NCI-H146 (cell line): ENCODE measurements around the gene SPATA13.

Experiments
- DNase-seq: peaks from one replicate; lab custom pipeline; 2025; lab: John Stamatoyannopoulos, UW

The SPATA13 gene

DNA sequence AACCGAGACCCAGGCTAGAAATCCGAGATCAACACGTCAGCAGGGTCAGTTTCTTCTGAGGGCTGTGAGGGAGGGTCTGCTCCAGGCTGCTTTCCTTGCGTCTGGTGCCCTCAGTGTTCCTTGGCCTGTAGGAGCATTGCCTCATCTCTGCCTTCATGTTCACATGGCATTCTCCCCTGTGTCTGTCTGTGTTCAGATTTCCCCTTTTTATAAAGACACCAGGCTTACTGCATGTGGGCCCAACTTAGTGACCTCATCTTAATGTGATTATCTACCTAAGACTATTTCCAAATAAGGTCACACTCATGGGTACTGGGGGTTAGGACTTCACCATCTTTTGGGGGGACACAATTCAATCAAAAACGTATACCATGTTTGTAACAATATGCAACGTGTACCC lies 91.6 kb downstream of the SPATA13 start:
- no peak for DNase-seq

DNA sequence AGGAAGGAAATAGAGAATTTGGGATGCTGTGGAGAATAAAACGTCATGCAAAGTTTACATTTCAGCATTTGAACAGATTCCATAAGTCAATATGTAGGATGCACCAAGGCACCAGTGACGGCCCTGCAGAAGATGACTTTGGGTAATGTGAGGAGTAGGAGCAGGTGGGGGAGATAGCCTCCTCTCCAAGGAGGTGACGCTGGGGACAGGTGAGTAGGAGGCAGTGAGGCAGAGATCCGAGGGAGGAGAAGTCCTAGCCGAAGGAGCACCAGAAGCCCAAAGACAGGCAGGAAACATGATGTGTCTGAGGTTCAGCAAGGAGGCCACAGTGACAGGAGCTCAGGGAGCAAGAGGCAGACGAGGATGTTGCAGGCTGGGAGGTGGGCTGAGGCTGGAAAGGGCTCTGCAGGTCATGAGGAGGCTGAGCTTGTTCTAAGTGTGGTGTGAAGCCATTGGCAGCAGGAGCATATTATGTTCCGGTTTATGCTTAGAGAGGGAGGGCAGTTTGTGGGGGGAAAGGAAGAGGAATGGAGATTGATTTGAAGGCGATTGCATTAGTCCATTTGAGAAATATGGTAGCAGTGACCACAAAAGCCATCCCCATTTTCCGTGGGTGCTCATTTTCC lies 93.1 kb downstream of the SPATA13 start:
- DNase-seq, result no peak

DNA sequence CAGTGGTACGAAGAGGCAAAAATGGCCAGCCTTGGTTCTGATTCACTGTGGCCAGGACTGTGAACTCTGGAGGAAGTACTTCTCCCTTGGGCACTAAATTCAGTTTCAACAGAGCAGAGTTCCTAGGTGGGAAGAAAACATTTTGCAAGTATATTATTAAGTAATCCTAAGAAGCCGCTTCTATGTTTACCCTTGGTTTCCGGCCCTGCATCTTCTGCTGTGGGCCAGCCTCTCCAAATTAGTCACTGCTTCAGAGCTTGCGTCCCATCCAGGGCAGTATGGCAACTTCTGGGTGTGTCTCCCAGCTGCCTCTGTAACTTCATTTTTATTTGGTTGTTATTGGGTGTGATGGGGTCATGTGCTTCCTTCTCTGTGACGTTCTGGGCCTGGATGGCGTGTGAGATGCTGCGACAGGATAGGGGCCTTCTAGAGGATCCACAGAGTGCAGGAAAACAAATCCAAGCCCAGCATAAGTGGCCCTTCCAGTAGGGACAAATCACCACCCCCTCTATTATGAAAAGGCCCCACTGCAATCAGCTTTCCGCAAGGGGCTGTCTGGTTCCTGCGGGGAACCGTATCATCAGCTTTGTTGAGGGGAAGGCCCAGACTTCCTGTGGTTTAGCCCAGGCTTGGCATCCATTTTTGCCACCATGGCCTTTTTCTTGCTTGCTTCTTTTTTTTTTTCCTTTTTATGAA lies 93.8 kb downstream of the SPATA13 start:
- no peak for DNase-seq

DNA sequence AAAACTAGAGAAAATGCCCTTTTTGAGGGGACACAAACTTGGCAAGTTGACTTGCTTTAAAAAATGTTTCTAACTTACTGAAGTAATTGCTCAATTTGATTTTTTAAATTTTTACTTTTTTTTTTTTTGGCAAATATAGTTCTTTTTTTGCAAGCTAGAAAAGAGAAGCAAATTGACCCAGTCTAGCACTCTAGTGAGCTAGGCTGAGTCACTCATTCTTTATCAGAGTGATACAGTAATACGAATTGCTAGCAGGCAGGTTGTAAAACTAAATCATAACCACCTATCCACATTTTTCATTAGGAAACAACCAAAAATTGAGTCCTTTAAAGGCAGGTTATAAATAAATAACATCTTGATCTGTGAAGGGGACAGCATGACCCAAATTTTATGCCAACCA lies 97.0 kb downstream of the SPATA13 start:
- no peak for DNase-seq

DNA sequence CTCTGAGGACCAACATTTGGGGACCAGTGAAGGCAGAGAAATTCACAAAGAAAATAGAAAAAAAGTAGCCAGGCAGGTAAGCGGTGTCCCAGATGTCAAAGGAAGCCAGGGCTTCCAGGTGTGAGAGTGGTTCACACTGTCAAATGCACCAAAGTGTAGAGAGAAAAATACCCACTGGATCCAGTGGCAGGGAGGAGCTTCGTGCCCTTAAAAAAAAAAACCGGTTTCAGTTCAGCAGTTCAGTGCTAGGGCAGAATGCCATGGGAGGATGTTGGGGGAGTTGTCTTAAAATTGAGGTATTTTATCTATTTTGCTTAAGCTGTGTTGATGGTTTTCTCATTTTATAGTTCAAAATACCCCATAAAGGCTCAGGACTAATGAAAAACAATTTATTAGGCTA lies 101.0 kb downstream of the SPATA13 start:
- DNase-seq, result no peak

DNA sequence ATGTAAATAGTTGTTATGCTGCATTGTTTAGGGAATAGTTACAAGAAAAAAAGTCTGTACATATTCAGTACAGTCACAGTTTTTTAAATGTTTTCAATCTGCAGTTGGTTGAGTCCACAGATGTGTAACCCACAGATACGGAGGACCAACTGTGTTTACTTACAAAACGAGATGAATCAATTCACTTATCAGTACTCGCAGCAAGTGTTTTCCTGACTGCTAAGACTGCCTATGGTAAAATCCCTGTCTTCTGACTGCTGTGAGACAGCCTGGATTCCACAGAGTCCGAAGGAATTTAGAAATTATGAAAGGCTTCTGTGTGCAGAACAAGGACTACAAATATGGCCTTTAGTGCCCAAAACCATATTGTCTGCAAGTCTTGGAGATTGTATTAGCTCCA lies 103.1 kb downstream of the SPATA13 start:
- no peak for DNase-seq

DNA sequence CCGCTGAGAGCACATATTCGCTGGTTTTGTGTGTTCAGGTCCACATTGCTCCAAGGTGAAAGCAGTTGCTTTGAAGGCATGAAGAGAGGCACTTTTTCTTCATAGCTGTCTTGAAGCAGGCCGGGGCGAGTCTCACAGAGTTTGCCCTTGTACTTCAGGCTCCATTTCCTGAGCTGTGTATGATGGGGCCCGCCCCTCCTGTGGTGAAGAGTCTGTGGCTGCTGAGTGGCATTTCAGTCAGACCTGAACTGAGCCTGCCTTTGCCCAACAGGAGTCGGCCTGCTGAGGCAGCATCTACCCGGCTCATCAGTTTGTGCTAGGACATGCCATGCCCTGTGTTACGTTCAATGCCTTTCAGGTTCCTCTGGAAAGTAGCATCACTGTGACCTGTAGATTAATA lies 104.5 kb downstream of the SPATA13 start:
- DNase-seq, result no peak

DNA sequence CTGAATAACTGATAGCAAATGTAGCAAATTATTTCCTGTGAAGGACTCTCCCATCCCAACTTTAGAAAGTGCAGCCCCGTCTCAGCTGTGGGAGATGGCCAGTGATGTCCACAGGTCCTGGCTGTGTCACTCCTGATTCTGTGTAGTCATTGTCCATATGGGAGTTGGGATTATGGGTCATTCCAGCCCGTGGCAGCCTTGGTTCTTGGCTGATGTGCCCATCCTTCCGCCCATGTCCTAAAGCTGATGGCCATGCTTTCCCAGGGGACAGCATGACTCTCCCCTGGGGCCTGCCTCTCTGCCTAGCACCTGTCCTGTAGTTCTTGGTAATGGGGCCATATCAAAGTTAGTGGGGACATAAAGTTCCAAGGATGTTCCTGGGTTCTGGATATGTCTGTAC lies 104.9 kb downstream of the SPATA13 start:
- DNase-seq, result no peak

DNA sequence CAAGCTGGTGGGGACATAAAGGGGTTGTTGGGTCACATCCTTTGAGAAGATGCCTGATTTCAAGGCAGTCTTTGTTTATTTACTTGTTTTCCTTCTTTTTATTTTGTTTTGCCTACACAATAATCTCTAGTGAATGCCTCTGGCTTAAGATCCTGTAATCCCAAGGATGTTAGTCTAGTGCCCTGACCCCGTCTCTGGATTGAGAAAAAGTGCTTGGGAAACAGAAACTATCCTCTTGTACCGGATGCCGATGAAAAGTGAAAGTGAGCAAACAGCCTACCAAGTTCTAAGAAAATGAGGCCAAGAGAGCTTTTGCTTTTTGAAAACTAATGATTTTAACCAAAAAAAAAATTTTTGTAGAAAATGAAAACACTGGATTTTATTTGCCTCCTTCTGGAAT lies 106.8 kb downstream of the SPATA13 start:
- DNase-seq, result no peak

DNA sequence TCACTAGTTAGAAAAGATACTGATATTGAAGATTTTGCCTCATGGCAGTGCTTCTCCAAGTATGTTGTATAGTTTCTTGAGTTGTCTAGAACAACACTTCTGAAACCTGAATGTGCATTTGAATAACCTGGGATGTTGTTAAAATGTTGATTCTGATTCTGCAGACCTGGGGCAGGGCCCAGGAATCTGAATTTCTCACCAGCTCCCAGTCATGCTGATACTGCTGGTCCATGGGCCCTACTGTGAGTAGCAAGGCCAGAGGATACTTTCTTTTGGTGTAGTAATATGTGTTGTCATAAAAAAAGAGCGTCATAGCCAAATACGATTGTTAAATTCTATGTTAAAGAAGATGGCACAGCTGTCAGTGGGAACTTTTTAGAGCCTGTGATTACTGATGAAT lies 107.3 kb downstream of the SPATA13 start:
- DNase-seq, result no peak

DNA sequence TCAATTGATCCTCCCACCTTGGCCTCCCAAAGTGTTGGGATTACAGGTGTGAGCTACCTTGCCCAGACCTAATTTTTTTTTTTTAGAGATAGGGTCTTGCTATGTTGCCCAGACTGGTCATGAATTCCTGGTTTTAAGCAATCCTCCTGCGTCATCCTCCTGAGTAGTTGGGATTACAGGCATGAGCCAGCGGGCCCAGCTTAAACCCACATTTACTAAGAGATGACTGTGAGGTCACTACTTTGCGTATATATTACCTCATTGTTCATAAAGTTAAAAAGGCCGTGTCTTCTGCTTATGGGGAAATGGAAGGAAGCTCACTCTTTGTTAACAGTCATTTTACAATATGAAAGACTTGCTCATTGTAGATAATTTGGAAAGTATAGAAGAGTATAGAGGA lies 109.3 kb downstream of the SPATA13 start:
- DNase-seq, result no peak

DNA sequence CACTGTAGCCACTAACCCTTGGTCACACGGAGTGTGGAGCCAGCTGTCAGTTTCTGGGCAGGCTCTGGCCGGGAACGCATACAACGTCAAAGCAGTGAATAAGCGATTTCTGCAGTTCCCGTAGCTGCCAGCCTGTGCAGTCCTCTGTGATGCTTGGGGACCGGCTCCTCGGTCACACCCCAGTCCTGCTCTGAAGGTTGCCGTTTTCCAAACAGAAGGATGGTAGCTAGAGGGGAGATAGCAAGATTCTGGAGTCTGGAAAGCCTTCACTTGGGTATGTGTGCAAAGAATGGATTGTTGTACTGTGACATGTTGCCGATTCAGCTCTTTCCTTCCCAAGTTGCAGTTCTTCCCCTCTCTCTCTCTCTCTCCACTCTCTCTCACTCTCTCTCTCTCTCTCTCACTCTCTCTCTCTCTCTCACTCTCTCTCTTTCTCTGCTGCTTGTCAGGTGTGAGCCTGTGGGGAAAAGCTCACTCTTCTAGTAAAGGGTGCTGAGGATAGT lies 110.2 kb downstream of the SPATA13 start:
- DNase-seq, result no peak

DNA sequence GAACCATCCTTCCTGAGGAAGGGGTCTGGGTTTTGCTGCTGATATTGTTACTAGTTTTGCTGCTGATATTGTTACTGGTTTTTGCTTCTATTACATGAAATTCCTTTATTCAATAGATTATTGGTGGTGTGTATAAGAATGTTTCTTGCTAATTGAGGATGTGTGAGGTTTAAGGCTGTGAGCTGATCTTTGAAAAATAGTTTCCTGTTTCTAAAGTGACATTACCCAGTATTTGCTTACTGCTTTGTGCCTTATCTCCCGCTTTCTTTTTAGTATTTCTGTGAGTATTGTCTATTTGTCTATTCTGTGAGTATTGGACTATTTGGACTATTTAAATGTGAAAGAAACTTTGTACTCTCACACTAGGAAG lies 110.7 kb downstream of the SPATA13 start:
- no peak for DNase-seq

DNA sequence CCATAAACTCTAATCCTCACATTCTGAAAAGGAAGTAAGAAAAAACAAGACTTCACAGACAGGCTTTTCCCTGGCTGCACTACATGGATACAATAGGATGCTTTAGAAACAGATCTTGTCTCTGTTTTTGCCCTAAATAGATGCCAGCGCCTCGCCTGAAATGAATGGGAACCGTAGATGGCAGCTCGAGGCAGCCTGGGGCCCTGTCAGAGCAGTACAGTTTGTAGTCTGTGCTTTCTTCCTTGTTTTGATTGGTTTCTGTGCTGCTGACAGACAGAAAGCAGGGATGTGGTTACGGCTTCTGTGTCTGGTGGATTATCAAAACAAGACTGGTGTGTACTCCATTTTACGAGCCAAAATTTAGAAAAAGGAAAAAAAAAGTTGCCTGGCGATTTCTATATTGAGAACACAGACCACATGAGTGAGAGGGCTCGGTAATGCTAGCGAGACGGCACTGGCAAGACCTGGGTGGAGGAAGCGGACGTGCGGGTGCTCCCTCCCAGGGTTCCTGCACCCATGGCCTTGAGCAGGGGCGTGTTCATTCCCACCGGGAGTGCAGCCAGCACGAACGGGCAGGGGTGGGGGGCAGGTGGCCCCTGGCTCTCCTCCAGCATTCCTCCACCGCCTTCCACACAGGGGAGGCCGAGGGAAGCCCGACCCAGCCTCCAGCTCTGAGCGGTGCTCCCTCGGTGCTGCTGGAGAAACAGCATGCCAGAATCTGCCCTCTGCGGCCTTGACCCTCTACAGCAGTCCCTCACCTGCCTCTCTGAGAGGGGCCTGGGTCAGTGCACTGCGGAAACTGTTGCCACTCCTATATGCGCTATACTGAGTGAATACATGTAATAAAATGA lies 111.3 kb downstream of the SPATA13 start:
- no peak for DNase-seq

DNA sequence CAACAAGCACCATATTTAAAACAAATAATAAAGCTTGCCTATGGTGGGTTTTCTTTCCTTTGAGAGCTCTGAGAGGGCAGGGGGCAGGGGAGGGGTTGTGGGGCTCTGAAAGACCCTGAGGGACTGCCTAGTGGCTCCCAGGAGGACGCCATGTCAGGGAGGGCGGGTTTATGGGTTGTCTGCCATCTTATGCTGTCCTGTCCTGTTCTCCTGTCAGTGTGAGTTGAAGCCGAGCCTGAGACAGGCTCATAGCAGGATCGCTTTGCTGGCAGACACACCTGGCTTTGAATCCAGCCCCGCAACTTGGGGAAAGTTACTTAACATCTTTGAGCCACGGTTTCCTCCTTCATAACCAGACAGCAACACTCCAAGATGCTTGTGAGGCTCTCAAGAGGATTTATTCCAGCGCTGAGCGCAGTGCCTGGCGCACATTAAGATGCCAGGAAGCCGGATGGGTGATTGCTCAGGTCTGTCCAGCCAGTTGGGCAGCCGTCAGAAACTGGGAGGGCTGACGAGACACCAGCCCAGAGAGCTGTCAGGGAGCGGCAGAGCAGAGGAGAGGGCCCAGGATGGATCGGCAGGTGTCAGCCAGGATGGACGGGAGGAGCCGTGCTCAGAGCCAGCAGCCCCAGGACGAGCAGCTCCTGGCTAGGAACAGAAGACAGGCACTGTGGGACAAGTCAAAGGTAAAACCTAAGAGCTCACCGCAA lies 112.1 kb downstream of the SPATA13 start:
- no peak for DNase-seq

DNA sequence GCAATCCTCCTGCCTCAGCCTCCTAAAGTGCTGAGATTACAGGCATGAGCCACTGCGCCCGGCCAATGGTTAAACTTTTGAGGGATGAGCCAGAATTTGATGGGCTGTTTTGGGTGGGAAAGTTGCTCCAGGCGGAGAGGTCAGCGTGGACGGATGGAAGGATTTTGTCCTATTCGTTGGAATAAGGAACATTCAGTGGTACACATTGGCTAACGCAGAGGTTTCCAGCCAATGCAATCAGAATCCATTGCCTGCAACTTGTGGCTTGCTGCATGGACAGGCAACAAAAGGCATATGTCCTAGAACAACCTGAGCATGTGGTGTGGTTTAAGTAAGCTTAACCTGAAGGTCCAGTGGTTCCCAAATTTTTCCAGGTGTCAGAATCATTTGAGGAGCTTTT lies 113.4 kb downstream of the SPATA13 start:
- no peak for DNase-seq

DNA sequence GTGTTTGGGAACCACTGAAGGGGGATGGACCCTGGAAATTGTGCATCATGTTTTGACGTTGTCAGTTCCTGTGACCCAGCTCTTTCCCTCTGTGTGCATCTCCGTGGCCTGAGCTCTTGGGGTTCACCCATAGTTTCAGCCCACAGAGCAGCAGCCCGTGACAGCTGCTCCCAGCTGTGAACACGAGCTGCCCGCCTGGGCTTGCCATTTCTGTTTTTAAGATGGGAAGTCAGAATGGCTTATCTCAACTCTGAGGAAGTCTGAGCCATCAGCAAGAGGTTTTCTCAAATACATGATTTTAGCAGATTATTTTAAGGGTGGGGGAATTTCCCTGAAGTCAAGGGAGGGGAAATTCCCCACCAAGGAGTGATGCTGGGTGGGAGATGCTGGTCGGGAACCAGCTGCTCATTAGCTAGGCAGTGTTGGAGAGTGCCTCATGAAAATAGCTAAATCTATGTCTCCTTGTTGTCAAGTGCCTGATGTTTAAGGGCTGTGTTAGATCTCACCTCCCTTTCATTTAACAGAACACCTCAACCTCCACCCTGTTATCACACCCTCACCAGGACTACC lies 114.0 kb downstream of the SPATA13 start:
- DNase-seq, result no peak

DNA sequence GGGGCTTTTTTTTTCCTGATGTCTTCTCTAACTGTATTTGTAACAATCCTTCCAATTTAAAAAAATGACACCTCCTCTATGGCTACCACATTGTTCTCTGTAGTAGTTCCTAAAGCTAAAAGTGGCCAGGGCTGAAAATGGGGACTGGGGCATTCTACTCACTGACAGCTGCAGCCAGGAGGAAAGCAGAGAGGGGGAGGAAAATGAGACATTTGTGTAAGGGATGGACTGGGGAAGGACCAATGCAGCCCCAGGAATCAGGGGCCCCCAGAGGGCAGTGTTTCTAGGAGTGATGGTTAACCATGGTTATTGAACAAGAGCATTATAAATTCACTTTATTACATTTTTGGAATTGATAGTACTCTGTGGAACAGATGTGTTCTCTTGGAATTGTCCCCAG lies 114.5 kb downstream of the SPATA13 start:
- no peak for DNase-seq

DNA sequence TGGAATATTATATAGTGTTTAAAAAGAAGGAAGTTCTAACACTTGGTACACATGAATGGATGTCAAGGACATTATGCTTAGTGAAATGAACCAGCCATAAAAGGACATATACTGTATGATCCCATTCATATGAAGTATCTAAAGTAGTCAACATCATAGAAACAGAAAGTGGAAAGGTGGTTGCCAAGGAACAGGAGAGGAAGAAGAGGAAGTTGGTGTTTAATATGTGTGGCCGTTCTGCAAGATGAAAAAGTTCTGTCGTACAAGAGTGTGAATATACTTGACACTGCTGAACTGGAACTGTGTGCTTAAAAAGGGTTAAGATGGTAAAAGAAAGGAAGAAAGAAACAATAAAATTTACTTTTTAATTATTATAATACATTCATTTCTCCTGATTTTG lies 115.8 kb downstream of the SPATA13 start:
- no peak for DNase-seq

DNA sequence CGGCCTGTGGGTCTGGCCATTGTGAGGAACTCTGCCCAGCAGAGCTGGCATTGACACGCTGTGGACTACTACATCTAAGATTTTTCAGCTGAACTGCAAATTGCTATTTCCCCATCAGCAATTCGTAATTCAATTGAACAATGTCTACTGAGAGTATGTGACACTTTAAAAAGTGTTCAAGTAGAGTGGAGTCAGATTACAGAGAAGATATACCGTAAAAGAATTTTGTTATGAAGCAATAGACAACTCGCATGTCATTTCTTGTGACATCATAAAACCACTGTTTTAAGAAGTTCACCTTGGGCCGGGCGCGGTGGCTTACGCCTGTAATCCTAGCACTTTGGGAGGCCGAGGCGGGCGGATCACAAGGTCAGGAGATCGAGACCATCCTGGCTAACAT lies 116.3 kb downstream of the SPATA13 start:
- no peak for DNase-seq

DNA sequence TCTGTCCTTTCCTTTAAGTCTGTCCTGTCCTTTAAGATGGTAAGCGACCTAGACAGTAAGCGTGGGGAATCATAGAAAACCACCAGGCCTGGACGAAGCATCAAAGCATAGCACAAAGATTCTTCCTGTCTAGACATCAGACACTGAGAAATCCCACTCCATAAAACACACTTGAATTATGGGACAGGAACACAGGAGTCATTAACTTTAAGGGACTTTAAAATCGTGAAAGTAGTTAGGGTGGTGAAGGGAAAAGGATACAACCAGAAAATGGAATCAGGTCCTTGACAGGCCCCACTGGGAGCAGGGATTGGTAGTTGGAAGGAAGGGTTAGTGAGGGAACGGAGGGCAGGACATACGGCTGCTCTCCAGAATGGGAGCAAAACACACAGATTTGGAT lies 117.2 kb downstream of the SPATA13 start:
- no peak for DNase-seq
